HS-27A (cell line): ENCODE results near the gene SOWAHC.

Source experiments
- DNase-seq: peaks from one replicate; pipeline ENCODE4 v3.0.0-alpha.2; 2012; ENCODE audit warnings: low read depth, missing footprints

The SOWAHC gene

DNA sequence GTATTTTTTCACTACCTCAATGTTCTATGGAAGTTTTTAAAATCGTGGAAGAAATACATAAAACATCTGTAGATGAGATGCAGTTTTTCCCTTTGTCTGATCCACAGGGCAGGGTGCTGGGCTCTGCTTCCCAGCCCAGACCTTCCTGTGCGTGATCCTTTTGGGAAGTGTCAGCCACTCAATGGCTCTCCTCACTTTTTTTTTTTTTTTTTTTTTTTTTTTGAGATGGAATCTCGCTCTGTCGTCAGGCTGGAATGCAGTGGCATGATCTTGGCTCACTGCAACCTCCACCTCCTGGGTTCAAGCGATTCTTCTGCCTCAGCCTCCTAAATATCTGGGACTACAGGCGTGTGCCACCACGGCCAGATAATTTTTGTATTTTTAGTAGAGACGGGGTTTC, 32.8 kb downstream of the SOWAHC start:
- no peak for DNase-seq

GRCh38 chr2:109647636-109648035, 33.5 kb downstream of the SOWAHC start:
- DNase-seq: peak; percentile 73

- peak; percentile 23 for DNase-seq
Measured at GRCh38 chr2:109648041-109648527, 33.9 kb downstream of the SOWAHC start.

- DNase-seq: no peak
Measured at GRCh38 chr2:109649736-109650695, 35.9 kb downstream of the SOWAHC start.

DNA sequence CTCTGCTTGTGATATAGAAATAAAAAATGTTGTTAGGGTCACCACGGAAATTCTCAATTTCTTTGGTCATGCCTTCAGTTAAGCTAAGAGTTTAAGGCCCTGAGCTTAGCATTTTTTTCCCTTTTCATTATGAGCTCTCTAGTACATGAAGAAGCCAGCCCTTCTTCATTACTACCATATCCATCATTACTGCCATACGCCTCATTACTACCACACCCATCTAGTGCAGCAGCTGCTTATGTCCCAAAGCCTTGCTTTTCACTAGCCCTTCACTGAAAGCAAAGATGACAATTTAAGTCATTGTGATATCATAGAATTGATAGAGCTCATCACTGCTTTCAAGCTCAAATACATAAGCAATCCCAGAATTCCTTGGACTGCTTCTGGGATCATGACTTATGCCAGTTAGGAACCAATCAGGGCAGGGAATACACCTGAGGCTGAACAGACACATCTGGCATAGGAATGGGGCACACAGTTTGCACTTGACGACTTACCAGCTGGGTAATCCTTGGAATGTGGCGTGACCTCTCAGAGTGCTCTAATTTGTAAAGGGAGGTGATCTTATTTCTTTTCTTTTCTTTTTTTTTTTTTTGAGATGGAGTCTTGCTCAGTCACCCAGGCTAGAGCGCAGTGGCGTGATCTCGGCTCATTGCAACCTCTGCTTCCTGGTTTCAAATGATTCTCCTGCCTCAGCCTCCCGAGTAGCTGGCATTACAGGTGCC, 40.3 kb downstream of the SOWAHC start:
- DNase-seq: no peak

DNA sequence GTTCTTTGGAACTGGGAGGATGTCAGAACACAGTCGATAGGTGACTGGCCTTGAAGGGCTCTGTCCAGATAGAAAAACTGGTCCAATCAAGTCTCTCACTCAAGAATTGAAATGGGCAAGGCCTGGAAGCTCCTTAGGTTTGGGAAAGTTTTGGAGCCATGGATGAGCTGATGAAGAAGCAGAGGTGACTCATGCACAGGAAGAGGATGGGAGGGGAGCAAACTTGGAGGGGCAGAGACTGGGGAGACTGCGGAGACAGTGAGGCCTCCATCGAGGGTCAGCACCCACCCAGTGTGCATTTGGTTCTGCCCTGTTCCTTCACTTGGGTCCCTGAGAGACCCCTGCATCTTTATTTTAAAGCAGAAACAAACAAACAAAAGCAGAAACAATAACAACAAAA, 41.1 kb downstream of the SOWAHC start:
- DNase-seq: no peak

DNA sequence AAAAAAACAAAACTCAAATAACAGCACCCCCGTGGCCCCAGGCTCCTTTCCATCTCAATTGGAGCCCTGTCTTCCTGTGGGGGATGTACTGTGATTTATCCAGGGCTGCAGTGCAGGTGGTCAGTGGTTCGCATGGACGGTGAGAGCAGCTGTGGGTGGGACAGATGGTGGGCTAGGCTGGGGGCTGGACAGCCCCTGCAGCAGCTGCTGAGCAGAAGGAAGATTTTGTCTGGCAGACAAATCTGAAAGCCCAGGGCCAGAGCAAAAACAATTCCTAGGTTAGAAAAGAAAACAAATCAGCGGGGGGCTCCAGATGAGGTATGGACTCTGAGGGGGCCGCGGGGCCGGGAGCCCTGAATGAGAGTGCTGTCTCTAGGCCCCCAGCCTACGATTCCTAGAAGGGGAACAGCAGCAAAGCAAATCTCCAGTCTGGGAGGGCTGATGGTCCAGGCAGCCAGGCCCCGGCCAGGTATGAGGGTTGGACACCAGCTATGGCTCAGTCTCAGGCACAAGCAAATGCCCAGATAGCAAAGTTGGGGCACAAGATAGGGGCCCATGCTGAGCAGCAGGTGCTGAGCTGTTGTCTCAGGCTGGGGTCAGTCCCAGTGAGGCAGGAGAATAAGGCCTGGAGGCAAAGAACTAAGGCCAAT, 45.4 kb downstream of the SOWAHC start:
- no peak for DNase-seq

DNA sequence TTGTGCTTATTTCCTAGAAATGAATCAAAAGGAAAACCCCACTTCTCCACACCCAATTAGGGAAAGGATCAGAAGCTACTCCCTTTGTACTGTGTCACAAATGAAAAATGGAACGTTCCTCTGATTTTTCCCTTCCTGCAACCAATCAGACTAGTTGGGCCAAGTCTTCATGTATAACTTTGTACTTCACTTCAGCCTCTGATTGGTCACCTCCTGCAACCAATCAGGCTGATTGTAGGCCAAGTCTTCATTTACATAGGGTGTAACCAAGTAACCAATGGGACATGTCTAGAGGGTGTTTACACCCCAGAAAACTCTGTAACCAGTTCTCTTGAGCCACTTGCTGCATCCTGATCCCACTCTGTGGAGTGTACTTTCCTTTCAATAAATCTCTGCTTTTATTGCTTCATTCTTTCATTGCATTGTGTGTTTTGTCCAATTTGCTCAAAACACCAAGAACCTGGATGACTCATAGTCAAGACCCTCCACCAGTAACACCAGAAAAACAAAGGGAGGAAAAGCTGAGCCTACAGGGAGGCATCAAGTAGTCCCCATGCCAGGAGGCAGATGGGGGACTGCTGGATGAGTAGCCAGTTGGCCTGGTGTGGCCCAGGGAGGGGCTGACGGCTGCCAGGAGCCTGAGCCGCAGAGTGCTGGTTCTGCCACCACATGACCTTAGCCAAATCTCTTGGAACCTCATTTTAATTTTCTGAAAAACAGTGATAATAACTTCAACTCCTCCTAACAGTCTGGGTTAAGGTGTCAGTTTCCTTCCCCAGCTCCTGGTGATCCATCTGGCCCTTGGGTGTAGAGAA, 46.1 kb downstream of the SOWAHC start:
- DNase-seq: no peak

GRCh38 chr2:109662889-109663288, 48.7 kb downstream of the SOWAHC start:
- no peak for DNase-seq

- DNase-seq: peak; percentile 56
Measured at GRCh38 chr2:109663721-109664120, 49.6 kb downstream of the SOWAHC start.

DNA sequence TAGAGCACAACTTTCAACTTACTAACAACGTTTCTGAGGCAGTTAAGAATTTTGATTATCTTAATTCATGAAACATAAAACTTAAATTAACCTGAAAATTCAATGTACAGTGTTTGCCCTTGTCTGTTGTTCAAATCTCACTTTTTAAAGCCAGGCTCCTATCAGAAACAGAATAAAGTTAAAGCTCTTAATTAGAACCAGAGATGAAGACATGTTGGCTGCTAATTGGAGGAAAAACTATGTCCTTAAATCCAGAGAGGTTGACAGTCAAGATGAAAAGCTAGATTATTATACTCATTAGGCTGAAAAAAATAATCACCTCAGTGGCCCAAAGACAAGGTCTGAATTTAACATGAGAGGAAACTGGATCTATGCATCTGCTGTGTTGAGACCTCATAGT, 52.3 kb downstream of the SOWAHC start:
- no peak for DNase-seq
